Breast epithelium (tissue), 4 donors: ENCODE results near the gene TRAM2. TPM values are rescaled to one million over a fixed set of nuclear protein-coding genes. Genes with fewer than 3 reads are reported as not detected.

Experiments
- DNase-seq, 2 donors: peaks; one replicate each; pipeline ENCODE4 v3.0.0-alpha.2; 2019; ENCODE audit warnings: low spot score in 2 of 2
- H3K27ac ChIP-seq, 2 donors: fragments of 200-600 bp; sonication (generic) in 1 of 2; one replicate each; pipeline ENCODE4 v1.5.1; 2016 to 2019; ENCODE audit warnings: mild to moderate bottlenecking in 1 of 2
- H3K27me3 ChIP-seq, 2 donors: fragments of 200-600 bp; sonication (generic) in 1 of 2; one replicate each; pipeline versions ENCODE4 v1.5.1 to v1.6.0; 2017 to 2019; ENCODE audit warnings: control low read depth in 1 of 2, mild to moderate bottlenecking in 1 of 2
- H3K36me3 ChIP-seq: fragments of 200-600 bp; one replicate; pipeline ENCODE4 v1.5.1; 2019
- H3K4me1 ChIP-seq, 2 donors: fragments of 200-600 bp; sonication (generic); one replicate each; pipeline ENCODE4 v1.5.1; 2016 to 2019; ENCODE audit warnings: control low read depth in 1 of 2
- H3K4me3 ChIP-seq, 3 donors: fragments of 200-600 bp; sonication (generic); 1 replicate in 2 of 3; 2 replicates in 1 of 3; pipeline ENCODE4 v1.5.1; 2016 to 2019; ENCODE audit warnings: mild to moderate bottlenecking in 3 of 3, moderate library complexity in 2 of 3
- H3K9me3 ChIP-seq, 2 donors: fragments of 200-600 bp; sonication (generic) in 1 of 2; one replicate each; pipeline ENCODE4 v1.5.1; 2016 to 2019; ENCODE audit warnings: control low read depth in 1 of 2
- POLR2A ChIP-seq: fragments of 450-650 bp; IDR thresholded peaks from one replicate; pipeline ENCODE4 v1.6.1; 2016; ENCODE audit warnings: antibody characterized with exemption, mild to moderate bottlenecking, moderate library complexity
- POLR2AphosphoS5 ChIP-seq, 3 donors: sonication (generic); formaldehyde crosslinking; IDR thresholded peaks; one replicate each; pipeline ENCODE4 v1.6.1; 2017; ENCODE audit warnings: antibody characterized with exemption in 3 of 3
- intact Hi-C: fragments of 100-400 bp; cut with DNase I; formaldehyde crosslinking; loops from one replicate; pipeline ENCODE4 v1.15.1; 2023; ENCODE audit warnings: low total_unique reads
- total RNA-seq, 3 donors: library from RNA; depleted of rRNA; stranded (reverse); fragments of >200 nt; gene quantifications; one replicate each; pipeline ENCODE4 v1.1.0, GENCODE V29; 2016
- TF ChIP-seq, protein P1 (sequence below), 3 donors: fragments of 450-650 bp; IDR thresholded peaks; one replicate each; pipeline ENCODE4 v1.5.1; 2016 to 2017; ENCODE audit warnings: antibody characterized with exemption in 3 of 3, mild to moderate bottlenecking in 3 of 3, moderate library complexity in 3 of 3

TRAM2 gene
- total RNA-seq, 3 donors from 2014 or later = 11.9 to 33.0 (median 24.3) TPM

DNA sequence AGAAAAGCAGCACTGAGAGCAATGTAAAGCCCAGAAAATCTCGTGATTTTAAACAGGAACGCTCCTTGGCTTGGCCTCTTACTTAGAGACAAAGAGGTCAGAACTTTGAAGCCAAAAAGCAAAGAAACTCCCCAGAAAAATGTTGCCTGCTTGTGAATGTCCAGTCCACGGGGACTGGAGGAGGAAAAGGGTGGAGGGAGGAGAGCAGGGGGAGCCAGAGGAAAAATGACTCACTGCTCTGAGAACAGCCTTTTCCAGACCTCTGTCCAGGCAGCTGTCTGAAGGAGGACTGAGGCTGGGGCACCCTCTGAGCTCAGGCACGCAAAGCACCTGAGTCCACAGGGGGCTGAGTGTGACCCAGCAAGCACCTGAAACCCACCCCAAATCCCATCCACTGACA lies 64.7 kb downstream of the TRAM2 start:
- intact Hi-C loops = no loop called here
- Histone ChIP-seq H3K9me3 (no peaks in the 10 kb centered on the region), H3K27ac (peak overlapping the region; percentile 77 to 95), H3K4me3 (no peak overlapping the region), H3K27me3 (no peaks in the 10 kb centered on the region), H3K36me3 (no peaks in the 10 kb centered on the region), H3K4me1 (peaks cover 5 to 9% of the 10 kb centered on the region in 2 donors)
- no peak for TF ChIP-seq POLR2A
- TF ChIP-seq POLR2AphosphoS5 (IDR thresholded peaks at IDR 0.05) = peak in 2 of 3 donors; percentile 22 to 47
- TF ChIP-seq, protein P1, sequence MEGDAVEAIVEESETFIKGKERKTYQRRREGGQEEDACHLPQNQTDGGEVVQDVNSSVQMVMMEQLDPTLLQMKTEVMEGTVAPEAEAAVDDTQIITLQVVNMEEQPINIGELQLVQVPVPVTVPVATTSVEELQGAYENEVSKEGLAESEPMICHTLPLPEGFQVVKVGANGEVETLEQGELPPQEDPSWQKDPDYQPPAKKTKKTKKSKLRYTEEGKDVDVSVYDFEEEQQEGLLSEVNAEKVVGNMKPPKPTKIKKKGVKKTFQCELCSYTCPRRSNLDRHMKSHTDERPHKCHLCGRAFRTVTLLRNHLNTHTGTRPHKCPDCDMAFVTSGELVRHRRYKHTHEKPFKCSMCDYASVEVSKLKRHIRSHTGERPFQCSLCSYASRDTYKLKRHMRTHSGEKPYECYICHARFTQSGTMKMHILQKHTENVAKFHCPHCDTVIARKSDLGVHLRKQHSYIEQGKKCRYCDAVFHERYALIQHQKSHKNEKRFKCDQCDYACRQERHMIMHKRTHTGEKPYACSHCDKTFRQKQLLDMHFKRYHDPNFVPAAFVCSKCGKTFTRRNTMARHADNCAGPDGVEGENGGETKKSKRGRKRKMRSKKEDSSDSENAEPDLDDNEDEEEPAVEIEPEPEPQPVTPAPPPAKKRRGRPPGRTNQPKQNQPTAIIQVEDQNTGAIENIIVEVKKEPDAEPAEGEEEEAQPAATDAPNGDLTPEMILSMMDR (IDR thresholded peaks at IDR 0.05) = no peak
- DNase-seq = no peak

DNA sequence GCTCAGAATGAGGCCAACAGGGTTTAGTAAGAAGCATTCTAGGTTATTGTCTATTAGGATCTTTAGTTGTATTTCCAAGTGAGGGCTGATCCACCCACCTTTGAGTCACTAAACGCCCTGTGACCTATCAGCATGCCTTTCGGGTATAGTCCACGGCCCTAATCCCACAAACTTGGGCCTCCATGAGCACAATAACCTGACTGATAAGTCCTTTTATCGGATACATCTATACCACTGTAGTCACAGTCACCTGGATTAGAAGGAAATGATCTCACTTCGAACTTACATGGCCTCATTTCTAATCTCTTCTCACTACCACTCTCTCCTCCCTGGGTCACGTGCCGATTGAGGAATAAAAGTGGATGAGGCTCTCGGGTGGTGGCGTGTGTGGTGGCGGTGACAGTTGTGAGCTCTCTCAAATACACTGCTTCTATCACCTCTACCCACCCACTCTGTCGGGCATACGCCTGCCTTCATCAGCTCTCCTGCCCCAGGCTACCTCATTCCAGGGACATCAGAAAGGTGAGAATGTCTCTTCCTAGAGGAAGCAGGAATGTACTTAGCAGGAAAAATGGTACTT lies 65.2 kb downstream of the TRAM2 start:
- Histone ChIP-seq H3K9me3 (no peaks in the 10 kb centered on the region), H3K36me3 (no peaks in the 10 kb centered on the region), H3K4me3 (no peak overlapping the region), H3K27ac (peak overlapping the region; percentile 77 to 95), H3K27me3 (no peaks in the 10 kb centered on the region), H3K4me1 (peaks cover 5 to 8% of the 10 kb centered on the region in 2 donors)
- TF ChIP-seq POLR2AphosphoS5 (IDR thresholded peaks at IDR 0.05) (no peak), POLR2A (no peak)
- TF ChIP-seq, protein P1 (IDR thresholded peaks at IDR 0.05) = no peak
- no peak for DNase-seq
- intact Hi-C loops = no loop called here

DNA sequence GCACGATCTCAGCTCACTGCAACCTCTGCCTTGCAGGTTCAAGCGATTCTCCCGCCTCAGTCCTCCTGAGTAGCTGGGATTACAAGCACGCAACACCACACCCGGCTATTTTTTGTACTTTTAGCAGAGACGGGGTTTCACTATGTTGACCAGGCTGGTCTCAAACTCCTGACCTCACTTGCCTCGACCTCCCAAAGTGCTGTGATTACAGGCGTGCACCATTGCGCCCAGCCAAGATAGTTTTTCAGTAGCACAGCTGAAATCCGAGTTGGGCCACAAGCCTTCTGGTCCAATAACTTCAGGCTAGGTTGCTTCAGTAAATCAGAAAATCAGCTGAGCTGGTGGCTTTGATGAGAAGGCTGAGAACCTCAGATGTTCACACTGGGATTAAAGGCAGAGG lies 65.7 kb downstream of the TRAM2 start:
- no peak for TF ChIP-seq POLR2AphosphoS5 (IDR thresholded peaks at IDR 0.05)
- TF ChIP-seq POLR2A = no peak
- TF ChIP-seq, protein P1 (IDR thresholded peaks at IDR 0.05) = no peak
- intact Hi-C loops = no loop called here
- H3K4me1 ChIP-seq = peaks cover 5 to 8% of the 10 kb centered on the region in 2 donors

DNA sequence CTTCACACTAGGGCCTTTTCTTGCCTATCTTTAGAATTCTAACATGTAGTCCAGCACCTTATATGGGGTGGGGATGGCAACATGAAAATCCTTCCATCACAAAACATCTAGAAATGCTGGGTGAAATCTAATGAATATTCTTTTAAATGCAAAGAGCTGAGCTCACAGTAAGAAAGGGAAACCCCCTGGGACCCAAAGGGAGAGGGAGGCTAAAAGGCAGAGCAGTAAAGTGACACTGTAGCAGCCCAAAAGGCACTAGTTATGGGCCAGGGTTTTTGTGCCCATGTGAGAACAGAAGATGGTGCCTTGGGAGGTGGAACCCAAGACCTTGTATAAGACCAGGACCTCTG lies 66.7 kb downstream of the TRAM2 start:
- no peaks in the 10 kb centered on the region for H3K9me3 ChIP-seq
- no peak overlapping the region for H3K4me3 ChIP-seq
- no peak for DNase-seq
- intact Hi-C loops = no loop called here
- H3K4me1 ChIP-seq = peaks cover 5 to 6% of the 10 kb centered on the region in 2 donors
- TF ChIP-seq POLR2AphosphoS5 (IDR thresholded peaks at IDR 0.05) = no peak
- TF ChIP-seq, protein P1 (IDR thresholded peaks at IDR 0.05) = no peak
- TF ChIP-seq POLR2A = no peak
- H3K36me3 ChIP-seq = no peaks in the 10 kb centered on the region
- peak overlapping the region in 1 of 2 donors; percentile 95 for H3K27ac ChIP-seq
- no peaks in the 10 kb centered on the region for H3K27me3 ChIP-seq

More for the DNA sequence above, 65.7 kb downstream of the TRAM2 start:
- Histone ChIP-seq H3K27ac (peak overlapping the region; percentile 77 to 95), H3K36me3 (no peaks in the 10 kb centered on the region), H3K4me3 (no peak overlapping the region), H3K27me3 (no peaks in the 10 kb centered on the region), H3K9me3 (no peaks in the 10 kb centered on the region)
- no peak for DNase-seq

DNA sequence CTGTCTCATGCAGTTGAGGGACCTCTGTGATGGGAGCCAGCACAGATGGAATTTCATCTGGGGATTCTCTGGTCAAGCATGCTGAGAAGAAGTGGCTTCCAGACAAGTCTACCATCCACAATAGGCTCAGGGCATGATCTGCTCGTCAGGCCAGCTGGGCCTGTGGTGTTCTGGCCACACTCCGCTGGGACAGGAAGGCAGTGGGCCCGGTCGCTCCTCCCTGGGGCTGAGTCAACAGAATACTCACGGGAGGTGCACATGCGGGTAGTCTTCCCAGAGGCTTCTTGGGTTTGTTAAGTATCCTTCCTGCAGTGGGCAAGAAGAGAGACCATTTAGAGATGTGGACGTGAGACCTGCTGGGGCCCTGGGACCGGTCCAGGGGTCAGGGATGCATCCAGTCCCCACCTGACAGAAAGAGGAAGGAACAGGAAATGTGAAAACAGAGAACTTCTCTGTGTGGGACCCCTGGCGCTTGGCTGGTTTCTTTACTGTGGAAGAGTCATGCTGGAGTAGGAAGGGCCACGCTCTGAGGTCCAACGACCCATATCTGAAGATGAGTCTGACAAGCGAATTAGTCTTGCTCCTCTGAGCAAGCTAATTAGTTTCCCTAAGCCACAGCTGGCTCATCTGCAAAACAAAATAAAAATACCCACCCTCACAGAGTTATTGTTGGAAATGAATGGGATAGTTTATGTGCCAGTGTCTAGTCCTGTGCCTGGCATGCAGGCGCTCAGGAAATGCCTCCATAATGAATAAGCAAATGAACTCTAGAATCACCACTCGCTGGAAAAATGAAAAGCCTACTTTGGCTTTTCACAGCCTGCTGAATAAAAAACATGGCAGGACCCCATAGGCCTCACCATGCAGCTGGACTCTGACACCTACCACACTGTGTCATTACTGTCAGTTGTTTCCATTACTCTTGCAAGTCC lies 67.3 kb downstream of the TRAM2 start:
- Histone ChIP-seq H3K4me1 (peaks cover 5 to 6% of the 10 kb centered on the region in 2 donors), H3K4me3 (no peak overlapping the region), H3K36me3 (no peaks in the 10 kb centered on the region), H3K27ac (peak overlapping the region in 1 of 2 donors; percentile 95), H3K27me3 (no peaks in the 10 kb centered on the region), H3K9me3 (no peaks in the 10 kb centered on the region)
- TF ChIP-seq, protein P1 (IDR thresholded peaks at IDR 0.05) = no peak
- no peak for TF ChIP-seq POLR2AphosphoS5 (IDR thresholded peaks at IDR 0.05)
- no peak for DNase-seq
- intact Hi-C loops = loop anchor here (10.0 kb wide), 2 partner anchors 65 to 85 kb away; partner anchors contain the start of genes EFHC1 and TRAM2
